Sigmoid colon (tissue), 7 donors: Measurements from ENCODE around the gene PPARD. TPM values are rescaled to one million over a fixed set of nuclear protein-coding genes. Genes with fewer than 3 reads are reported as not detected.
"Not testable (repeated sequence)": the region's sequence is repeated elsewhere in the genome, so short reads cannot be mapped to it uniquely, and the experiment has no call there.

Experiments
- DNase-seq: peaks from one replicate; pipeline ENCODE4 v3.0.0-alpha.2; 2019
- H3K27ac ChIP-seq, 4 donors: fragments of 200-600 bp; sonication (generic); one replicate each; pipeline ENCODE4 v1.5.1; 2016 to 2019; ENCODE audit warnings: mild to moderate bottlenecking in 1 of 4
- H3K27me3 ChIP-seq, 3 donors: fragments of 200-600 bp; sonication (generic); one replicate each; pipeline ENCODE4 v1.5.1; 2019; ENCODE audit warnings: mild to moderate bottlenecking in 1 of 3
- H3K36me3 ChIP-seq, 4 donors: fragments of 200-600 bp; sonication (generic); one replicate each; pipeline ENCODE4 v1.5.1; 2016 to 2019
- H3K4me1 ChIP-seq, 4 donors: fragments of 200-600 bp; sonication (generic); one replicate each; pipeline ENCODE4 v1.5.1; 2017 to 2019
- H3K4me3 ChIP-seq, 4 donors: fragments of 200-600 bp; sonication (generic); one replicate each; pipeline ENCODE4 v1.5.1; 2017 to 2019; ENCODE audit warnings: mild to moderate bottlenecking in 2 of 4, moderate library complexity in 1 of 4
- H3K9me3 ChIP-seq, 4 donors: fragments of 200-600 bp in 3 of 4; sonication (generic) in 3 of 4; one replicate each; pipeline versions ENCODE4 v1.5.1 to v1.6.1; 2013 to 2019
- CTCF ChIP-seq, 4 experiments: fragments of 450-650 bp in 3 of 4; fragments of 200-600 bp in 1 of 4; IDR thresholded peaks; one replicate each; pipeline ENCODE4 v1.5.1; 2016 to 2019; ENCODE audit warnings: antibody characterized with exemption in 4 of 4, mild to moderate bottlenecking in 3 of 4, moderate library complexity in 2 of 4
- EP300 ChIP-seq, 4 donors: sonication (generic); formaldehyde crosslinking; IDR thresholded peaks; one replicate each; pipeline ENCODE4 v1.6.1; 2017; ENCODE audit warnings: antibody characterized with exemption in 4 of 4
- POLR2A ChIP-seq, 2 donors: fragments of 450-650 bp; IDR thresholded peaks; one replicate each; pipeline ENCODE4 v1.6.1; 2016; ENCODE audit warnings: antibody characterized with exemption in 2 of 2, mild to moderate bottlenecking in 2 of 2, moderate library complexity in 2 of 2
- POLR2AphosphoS5 ChIP-seq, 4 donors: sonication (generic); formaldehyde crosslinking; IDR thresholded peaks; one replicate each; pipeline ENCODE4 v1.6.1; 2017; ENCODE audit warnings: antibody characterized with exemption in 4 of 4
- WGBS, 2 donors: extraction: QIAGEN DNeasy Blood & Tissue Kit; methylation state at CpG; one replicate each; pipeline ENCODE4 v1.1.7; 2013; 5-methylcytosine and 5-hydroxymethylcytosine counted together
- intact Hi-C: fragments of 100-400 bp; cut with DNase I; formaldehyde crosslinking; loops from one replicate; pipeline ENCODE4 v1.15.1; 2023
- polyA plus RNA-seq, 3 donors: library from polyadenylated mRNA; stranded (reverse); fragments of 200-250 nt; gene quantifications; one replicate each; pipeline ENCODE4 v1.2.3, GENCODE V29; 2013
- total RNA-seq, 4 donors: library from RNA; depleted of rRNA; stranded (reverse); fragments of >200 nt; gene quantifications; one replicate each; pipeline ENCODE4 v1.1.0, GENCODE V29; 2016
- donor health status: healthy with polysubstance abuse.
- donor health status: Bipolar disorder and iron deficiency.
- donor health status: healthy.

PPARD gene
- total and polyA plus RNA-seq, 7 donors = 5.8 to 75.4 (median 16.8) TPM

- Histone ChIP-seq H3K4me1 (peaks cover 0 to 16% (median 14%) of the 10 kb centered on the region in 4 donors), H3K4me3 (no peak overlapping the region), H3K9me3 (no peaks in the 10 kb centered on the region), H3K27ac (no peak overlapping the region), H3K27me3 (no peaks in the 10 kb centered on the region), H3K36me3 (no peaks in the 10 kb centered on the region)
- 81 to 94% methylated on average over 4 of the region's 4 CpGs for WGBS, 2 donors
- intact Hi-C loops = no loop called here
- TF ChIP-seq POLR2A (IDR thresholded peaks at IDR 0.05) (no peak), POLR2AphosphoS5 (IDR thresholded peaks at IDR 0.05) (no peak), EP300 (IDR thresholded peaks at IDR 0.05) (no peak), CTCF (IDR thresholded peaks at IDR 0.05) (no peak)
- DNase-seq = no peak
Observed at GRCh38 chr6:35386989-35387388, 44.6 kb downstream of the PPARD start.

- H3K36me3 ChIP-seq = no peaks in the 10 kb centered on the region
- H3K27ac ChIP-seq = no peak overlapping the region
- H3K9me3 ChIP-seq = no peaks in the 10 kb centered on the region
- no peak for DNase-seq
- H3K4me3 ChIP-seq = no peak overlapping the region
- 90 to 94% methylated on average over 5 of the region's 5 CpGs for WGBS, 2 donors
- H3K27me3 ChIP-seq = no peaks in the 10 kb centered on the region
- intact Hi-C loops = no loop called here
- peaks cover 0 to 26% (median 20%) of the 10 kb centered on the region in 4 donors for H3K4me1 ChIP-seq
- TF ChIP-seq EP300 (IDR thresholded peaks at IDR 0.05) = no peak
- TF ChIP-seq POLR2AphosphoS5 (IDR thresholded peaks at IDR 0.05) = no peak
- TF ChIP-seq POLR2A (IDR thresholded peaks at IDR 0.05) = no peak
- TF ChIP-seq CTCF (IDR thresholded peaks at IDR 0.05) = no peak
Observed at GRCh38 chr6:35388030-35388429, 45.7 kb downstream of the PPARD start.

- TF ChIP-seq EP300 (IDR thresholded peaks at IDR 0.05) = no peak
- Histone ChIP-seq H3K4me3 (no peak overlapping the region), H3K9me3 (no peaks in the 10 kb centered on the region), H3K4me1 (peaks cover 0 to 34% (median 24%) of the 10 kb centered on the region in 4 donors), H3K27me3 (no peaks in the 10 kb centered on the region), H3K27ac (no peak overlapping the region), H3K36me3 (no peaks in the 10 kb centered on the region)
- intact Hi-C loops = no loop called here
- DNase-seq = no peak
- WGBS, 2 donors = 84 to 94% methylated on average over 5 of the region's 5 CpGs
Observed at GRCh38 chr6:35388772-35389352, 46.5 kb downstream of the PPARD start.

GRCh38 chr6:35389386-35389785 lies 47.0 kb downstream of the PPARD start:
- 20 to 72% methylated on average over 9 of the region's 9 CpGs for WGBS, 2 donors
- H3K36me3 ChIP-seq, DNase-seq, H3K27me3 ChIP-seq, H3K9me3 ChIP-seq, intact Hi-C loops, H3K4me3 ChIP-seq, H3K27ac ChIP-seq: not testable (repeated sequence)
- peaks cover 0 to 37% (median 26%) of the 10 kb centered on the region in 4 donors for H3K4me1 ChIP-seq

- peaks cover 0 to 27% (median 19%) of the 10 kb centered on the region in 4 donors for H3K4me1 ChIP-seq
- H3K36me3 ChIP-seq = no peaks in the 10 kb centered on the region
- H3K9me3 ChIP-seq = no peaks in the 10 kb centered on the region
- TF ChIP-seq CTCF (IDR thresholded peaks at IDR 0.05) (no peak), POLR2A (IDR thresholded peaks at IDR 0.05) (no peak), POLR2AphosphoS5 (IDR thresholded peaks at IDR 0.05) (no peak), EP300 (IDR thresholded peaks at IDR 0.05) (no peak)
- whole genome bisulfite sequencing, 2 donors = 40 to 68% methylated on average over 7 of the region's 7 CpGs
- no peaks in the 10 kb centered on the region for H3K27me3 ChIP-seq
- H3K4me3 ChIP-seq = no peak overlapping the region
- intact Hi-C loops = no loop called here
- DNase-seq = no peak
- no peak overlapping the region for H3K27ac ChIP-seq
Observed at GRCh38 chr6:35391240-35391968, 49.0 kb downstream of the PPARD start.
